Activated CD8-positive, alpha-beta memory T cell treated with anti-CD3 and anti-CD28 coated beads, Interleukin-2, amount 50 U/mL, for 1 hour (primary cell): Measurements from ENCODE around the gene SAMD7.

Experiments used
- DNase-seq: peaks from one replicate; pipeline ENCODE4 v3.0.0-alpha.2; 2020; ENCODE audit errors: extremely low read depth

SAMD7 gene

DNA sequence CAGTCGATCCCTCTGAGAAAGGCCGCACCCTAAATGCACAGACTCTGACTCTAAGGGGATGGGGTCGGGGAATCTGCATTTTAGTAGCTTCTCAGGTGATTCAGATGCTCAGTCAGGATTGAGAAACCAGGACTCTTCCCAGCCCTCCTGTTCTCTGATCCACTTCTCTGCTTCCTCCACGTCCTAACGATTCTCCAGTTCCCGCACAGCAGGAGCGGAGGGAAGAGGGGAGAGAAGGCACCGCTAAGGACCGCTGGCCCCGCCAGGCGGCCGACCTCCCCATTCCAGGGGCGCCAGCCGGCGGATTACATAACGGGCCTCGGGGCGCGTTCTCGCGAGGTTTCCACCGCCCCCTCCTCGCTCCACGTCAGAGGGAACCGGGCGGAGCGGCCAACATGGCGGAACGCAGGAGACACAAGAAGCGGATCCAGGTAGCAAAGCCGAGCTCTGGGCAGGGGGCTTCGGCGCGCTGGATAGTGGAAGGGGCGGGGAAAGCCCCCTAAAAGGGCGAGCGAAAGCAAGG is 55.1 kb downstream of the SAMD7 start, which contains the start of gene SEC62:
SEC62 (plus strand) TSS at position 380 of the 523 bp plus-strand sequence; CDS start at position 396, 16 bp downstream.
- DNase-seq, result peak; percentile 81

DNA sequence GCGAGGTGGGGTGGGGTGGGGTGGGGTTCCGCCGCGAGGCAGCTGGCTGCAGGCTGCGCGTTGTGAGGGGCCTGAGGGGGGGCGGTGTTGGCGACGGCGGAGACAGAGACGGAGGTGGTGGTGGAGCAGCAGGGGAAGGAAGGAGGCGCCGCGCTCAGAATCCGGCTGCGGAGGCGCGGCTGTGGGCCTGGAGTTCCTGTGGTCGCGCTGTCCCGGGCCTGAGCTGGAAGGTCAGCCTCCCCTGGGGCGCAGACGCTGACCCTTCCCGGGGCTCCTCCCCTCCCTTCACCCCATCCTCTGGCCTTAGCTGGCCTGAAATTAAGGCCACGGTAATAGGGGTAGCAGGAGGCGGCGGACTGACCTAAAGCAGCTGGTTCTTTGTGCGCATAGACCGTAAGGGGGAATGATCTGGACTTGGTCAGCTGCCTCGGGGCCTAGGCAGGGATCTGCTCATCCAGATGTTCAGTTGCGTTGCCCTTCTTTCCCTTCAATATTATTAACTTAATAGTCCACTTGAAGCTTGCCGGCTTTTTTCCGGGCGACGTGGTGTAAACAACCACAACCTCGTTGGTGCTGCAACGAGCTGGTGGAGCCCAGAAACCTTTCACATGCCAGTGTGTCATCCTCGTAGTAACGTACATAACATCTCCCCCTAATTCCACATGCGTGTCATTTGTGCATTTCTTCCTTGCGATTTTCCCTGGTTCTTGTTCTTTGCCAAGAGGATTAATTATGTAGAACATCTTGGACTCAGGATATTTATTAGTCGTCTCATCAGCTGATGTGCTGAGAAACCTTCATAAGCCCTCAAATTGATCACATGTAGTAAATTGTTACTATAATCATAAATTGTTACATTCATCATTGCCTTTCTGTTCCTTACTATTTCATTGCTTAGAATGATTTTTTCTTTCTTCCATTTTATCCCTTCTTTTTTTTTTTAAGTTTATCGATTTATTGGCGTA is 55.9 kb downstream of the SAMD7 start:
- peak; percentile 40 for DNase-seq

DNA sequence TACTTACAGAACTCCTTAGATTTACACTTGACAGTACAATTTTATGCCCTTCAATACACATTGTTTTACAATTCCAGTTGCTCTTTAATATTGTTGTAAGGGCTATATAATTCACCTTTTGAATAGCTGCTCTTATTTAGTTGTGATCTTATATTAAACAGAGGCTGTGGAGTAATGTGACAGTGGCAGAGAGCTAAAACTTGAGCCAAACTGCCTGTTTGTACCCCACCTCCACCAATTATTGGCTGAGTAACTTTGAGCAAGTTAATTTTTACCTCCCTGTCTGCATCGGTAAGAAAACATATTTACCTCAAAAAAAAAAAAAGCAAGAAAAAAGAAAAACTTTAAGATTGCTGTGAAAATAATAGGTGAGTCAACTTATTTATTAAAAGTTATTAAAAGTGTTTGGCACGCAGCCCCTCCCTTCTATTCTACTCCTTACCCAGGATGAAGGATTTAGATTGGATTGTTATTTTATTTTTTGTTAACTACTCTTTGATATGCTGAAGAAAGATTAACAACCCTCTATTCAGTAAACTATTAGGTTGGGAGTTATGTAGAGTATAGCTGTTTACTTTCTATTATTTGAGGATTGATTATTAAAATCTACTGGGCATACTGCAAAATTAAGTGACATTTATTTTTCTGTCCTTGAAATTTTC is 57.0 kb downstream of the SAMD7 start:
- DNase-seq, result no peak

DNA sequence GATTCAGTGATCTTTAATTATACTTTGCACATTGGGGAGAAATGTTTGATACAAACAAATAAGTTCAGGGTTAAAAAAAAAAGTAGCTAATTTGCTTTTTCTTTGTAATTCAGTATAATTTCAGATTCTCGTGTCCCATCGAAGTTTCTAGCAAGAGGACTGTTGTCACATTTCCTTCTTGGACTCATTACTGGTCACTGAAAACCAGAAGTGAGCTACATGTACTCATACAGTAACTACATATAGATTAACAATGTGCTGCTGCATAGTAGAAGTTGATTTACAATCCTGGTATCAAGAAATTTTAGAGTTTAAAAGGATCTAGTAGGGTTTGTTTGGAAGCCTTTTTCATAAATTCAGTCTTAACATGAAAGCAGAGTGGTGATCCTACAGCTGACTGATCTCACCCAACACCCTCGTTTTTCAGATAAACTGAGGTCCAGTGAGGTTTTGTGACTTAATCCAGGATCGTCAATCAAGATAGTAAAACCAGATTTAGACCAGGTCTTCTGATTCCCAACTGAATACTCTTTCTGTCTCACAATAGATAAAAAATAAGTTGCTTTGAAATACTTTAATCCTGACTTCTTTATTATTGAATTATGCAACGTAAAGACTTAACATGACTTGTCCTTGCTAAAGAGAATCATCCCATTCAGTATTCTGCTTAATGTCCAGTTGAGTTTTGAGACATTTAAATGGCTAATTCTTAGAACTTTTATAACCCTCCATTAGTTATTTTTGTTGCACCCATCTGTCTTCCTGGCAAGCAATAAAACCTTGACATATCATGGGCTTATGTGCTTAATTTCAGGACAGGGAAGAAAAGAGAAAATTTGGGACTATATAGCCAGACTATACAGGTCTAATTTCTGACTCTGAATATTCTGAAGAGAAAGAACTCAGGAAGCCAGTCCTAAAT is 58.1 kb downstream of the SAMD7 start:
- DNase-seq, result no peak

DNA sequence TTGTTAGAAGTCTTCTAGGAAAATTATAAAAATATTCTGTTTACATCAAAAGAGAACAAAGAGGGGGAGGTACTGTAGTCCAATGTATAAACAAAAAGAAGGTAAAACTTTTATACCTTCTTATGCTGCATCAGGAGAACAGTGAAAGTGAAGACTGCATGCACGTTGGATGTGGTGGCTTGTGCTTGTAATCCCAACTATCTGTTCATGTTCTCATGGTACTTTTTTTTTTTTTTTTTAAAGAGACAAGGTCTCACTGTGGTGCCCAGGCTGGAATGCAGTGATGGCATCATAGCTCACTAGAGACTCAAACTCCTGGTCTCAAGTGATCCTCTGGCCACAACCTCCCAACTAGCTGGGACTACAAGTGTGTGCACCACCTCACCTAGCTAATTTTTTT is 59.5 kb downstream of the SAMD7 start:
- DNase-seq, result no peak

DNA sequence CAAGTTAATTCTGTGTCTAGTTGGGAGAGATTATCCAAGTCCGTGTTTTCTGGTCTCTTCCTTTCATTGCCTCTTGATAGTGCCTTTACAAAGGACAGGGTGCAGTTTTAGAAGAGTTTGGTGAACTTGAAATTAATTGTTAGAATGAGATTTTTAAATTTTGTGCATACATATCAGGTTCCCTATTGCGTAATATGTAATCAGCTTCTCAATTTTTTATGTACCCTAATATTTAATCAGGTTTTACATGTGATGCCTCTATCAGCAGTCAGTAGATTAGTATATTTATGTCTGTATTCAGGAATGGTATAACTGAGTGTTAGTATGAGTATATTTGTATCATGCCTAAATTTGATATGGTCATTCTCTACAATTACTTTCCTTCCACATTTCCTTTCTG is 60.1 kb downstream of the SAMD7 start:
- no peak for DNase-seq

DNA sequence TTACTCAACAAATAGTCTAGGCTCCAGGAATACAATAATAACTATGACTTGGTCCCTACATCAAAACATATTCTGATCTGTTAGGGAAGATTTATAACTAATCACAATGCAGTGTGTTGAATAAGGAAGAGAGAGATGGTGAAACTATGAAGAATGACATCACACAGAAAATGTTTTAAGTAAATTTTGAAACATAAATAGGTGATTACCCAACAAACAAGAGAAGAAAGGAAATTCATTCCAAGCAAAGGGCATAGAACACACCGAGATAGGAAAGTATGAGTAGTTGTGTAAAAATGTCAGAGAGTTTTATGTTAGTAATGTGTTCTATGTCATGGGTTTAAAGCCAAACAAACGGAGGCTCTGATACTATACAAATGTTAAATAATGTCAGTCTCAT is 68.7 kb downstream of the SAMD7 start:
- DNase-seq, result no peak

DNA sequence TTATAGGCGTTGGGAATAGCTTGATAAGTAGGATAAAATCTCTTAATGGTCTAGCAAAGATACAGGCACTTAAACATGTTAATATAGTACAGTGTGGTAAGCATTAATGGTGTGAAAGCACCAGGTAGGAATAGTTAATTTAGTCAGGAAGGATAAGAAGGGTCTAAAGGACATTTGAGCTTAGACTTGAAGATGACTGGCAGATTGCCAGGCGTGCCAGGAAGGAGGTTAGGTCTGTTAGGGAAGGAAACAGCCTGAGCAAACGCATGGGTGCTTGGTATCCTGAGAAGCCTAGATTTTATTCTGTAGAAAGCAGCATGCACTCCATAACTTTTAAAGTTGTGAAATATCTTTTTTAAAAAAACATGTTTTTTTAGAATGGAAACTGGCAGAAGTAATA is 72.9 kb downstream of the SAMD7 start:
- no peak for DNase-seq
